Medulla oblongata (tissue), 1 donor: ENCODE data around the gene SUPT7L.
A peak's percentile ranks its signal among the peaks of the same experiment; 100 is the strongest.
"Not testable (repeated sequence)": the region's sequence is repeated elsewhere in the genome, so short reads cannot be mapped to it uniquely, and the experiment has no call there.

Experiments used
- DNase-seq: peaks from one replicate; pipeline ENCODE4 v3.0.0-alpha.2; 2015; ENCODE audit errors: extremely low spot score

SUPT7L gene

DNA sequence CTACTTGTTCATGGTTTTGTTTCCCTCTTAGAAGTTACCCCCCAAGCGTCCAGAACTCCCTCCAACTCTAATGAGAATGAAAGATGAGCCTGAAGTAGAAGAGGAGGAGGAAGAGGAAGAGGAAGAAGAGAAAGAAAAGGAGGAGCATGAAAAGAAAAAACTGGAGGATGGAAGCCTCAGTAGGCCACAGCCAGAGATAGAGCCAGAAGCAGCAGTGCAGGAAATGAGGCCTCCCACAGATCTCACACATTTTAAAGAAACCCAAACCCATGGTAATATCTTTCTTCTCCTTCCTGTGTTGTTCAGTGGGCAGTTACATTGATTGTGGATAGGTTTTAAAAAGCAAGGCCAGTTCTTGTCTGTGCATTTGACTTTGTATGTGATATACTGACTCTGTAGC, 21.6 kb upstream of the SUPT7L start:
- not testable (repeated sequence) for DNase-seq

DNA sequence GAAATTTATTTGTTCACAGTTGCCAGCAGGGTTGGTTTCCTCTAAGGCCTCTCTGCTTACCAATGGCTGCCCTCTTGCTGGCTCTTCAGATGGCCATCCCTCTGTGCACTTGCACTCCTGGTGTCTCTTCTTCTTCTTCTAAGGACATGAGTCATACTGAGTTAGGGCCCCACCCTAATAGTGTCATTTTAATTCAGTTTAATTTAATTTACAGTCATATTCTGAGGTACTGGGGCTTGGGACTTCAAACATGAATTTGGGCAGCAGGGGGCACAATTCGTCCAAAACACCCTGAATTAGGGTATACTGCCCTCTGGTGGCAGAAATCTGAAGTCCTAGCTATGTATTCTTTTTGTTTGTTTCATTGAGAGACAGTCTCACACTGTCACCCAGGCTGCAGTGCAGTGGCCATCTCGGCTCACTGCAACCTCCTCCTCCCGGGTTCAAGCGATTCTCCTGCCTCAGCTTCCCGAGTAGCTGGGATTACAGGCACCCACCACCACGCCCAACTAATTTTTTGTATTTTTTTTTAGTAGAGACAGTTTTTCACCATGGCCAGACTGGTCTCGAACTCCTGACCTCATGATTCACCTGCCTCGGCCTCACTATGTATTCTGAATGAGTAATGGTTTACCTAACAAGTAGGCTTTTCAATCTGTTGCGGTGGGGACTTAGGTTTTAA, 20.1 kb upstream of the SUPT7L start:
- DNase-seq, result peak; percentile 94

DNA sequence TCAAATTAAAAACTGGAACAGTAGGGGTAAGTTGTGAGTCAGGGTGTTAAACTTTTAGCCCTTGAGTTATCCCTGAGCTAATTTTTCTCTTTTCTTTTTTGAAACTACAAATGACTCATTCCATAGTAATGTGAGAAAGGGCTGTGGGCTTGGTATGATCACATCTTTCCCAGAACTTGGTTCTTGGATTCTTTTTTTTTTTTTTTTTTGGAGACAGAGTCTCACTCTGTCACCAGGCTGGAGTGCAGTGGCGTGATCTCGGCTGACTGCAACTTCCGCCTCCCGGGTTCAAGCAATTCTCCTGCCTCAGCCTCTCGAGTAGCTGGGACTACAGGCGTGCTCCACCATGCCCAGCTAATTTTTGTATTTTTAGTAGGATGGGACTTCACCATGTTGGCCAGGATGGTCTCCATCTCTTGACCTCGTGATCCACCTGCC, 18.9 kb upstream of the SUPT7L start:
- not testable (repeated sequence) for DNase-seq

DNA sequence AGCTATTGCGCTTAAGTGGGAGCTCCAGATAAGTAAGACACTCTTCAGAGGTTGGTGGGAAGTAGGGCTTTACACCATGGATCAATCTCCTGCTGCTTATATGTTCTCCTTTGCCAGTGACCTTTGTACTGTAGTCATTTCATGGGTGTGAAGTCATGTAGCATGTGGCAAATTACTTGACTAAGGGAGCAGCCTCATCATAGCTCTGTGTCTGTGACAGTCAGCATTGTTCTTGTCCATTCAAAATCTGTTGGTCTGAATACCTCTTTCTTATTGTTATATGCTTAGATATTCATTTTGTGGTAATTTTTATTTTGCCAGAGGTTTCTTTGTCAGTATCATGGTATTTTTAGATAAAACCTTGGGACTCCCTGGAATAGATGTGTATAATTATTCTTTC, 18.4 kb upstream of the SUPT7L start:
- DNase-seq, result no peak

- DNase-seq, result no peak
These were observed 17.2 kb upstream of the SUPT7L start for GRCh38 chr2:27680571-27680970.

DNA sequence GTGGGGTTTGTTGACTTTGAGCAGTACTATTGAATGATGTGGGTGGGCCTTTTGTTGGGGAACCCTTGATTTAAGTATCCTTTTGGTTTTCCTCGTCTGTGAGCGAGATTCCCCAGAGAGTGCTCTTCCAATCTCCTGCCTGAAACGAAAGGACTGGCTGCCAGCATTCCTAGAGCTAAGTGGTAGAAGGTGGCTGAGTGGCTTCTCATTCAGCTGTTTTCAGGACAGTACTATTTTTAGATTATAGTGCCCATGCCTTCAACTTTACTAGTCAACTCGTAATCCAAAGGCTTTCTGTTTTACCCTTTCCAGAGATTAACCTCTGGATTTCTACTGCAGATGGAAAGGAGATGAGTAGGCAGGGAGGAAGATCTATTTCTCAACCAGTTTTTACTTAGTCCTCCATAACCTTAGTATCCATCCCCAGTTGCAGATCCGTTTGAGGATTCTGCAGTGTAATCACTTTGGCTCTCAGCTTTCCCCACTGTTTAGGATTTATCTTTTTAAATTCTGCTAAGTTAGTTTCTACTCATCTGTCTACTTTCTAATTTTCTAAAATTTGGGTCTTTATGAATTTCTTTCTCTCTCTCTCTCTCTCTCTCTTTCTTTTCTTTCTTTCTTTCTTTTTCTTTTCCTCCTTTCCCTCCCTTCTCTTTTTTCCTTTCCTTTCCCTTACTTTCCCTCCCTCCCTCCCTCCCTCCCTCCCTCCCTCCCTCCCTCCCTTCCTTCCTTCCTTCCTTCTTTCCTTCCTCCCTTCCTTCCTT, 9.5 kb upstream of the SUPT7L start:
- DNase-seq, result no peak

DNA sequence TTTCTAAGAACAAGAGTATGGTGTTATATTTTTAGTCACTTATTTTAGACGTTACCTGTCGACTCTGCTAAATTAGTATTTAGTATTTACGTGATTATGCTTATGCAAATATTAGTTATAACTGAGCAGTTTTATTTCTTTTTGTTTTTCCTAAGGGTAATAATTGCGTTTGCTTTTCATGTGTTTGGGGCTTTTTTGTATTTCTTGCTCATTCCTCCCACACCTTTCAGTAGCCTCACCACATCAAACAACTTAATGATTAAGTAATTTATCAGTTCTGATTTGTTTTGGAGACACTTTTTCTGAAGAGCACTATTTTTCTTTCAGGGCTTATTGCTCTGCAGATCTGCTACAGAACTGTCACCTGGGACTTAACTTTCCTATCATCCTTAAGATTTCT, 7.8 kb upstream of the SUPT7L start:
- no peak for DNase-seq

DNA sequence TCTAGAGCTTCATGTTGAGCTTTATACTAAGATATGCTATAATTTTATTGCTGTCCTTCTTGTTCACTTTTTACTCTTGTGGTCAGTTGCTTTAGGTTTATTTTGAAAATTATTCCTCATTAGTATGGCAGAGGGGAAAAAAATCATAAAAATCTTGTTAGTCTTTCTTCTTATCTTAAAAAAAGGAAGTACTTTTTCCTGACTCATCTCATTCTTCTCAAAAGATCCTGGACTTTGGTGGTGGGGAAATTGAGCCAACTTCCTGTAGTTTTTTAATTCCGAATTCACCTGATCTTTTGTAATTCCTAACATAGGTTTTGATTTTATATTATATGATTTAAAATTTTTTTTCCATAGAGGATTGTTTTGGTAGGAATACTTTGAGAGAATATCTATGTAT, 4.0 kb upstream of the SUPT7L start:
- no peak for DNase-seq

DNA sequence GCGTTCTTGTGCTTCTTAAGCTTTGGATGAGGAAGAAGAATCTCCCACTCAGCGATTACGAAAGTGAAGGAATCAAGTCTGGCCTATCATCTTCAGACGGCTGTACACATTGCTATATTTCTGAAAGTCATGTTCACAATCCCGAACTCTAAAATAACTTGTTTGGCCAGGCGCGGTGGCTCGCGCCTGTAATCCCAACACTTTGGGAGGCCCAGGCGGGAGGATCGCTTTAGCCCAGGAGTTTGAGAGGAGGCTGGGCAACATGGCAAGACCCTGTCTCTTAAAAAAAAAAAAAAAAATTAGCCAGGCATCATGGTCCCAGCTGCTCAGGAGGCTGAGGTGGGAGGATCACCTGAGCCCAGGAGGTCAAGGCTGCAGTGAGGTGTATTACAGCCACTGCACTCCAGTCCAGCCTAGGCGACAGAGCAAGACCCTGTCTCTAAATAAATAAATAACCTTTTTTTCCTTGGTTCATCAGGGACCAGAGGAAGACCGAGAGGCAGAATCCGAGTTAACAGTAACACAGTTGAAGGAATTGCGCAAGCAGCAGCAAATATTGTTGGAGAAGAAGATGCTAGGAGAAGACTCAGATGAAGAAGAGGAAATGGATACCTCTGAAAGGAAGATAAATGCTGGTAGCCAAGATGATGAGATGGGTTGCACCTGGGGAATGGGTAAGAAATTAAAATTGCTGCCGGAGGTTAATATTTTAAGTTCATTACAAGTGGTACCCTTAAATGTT, 1.4 kb upstream of the SUPT7L start:
- DNase-seq, result no peak

DNA sequence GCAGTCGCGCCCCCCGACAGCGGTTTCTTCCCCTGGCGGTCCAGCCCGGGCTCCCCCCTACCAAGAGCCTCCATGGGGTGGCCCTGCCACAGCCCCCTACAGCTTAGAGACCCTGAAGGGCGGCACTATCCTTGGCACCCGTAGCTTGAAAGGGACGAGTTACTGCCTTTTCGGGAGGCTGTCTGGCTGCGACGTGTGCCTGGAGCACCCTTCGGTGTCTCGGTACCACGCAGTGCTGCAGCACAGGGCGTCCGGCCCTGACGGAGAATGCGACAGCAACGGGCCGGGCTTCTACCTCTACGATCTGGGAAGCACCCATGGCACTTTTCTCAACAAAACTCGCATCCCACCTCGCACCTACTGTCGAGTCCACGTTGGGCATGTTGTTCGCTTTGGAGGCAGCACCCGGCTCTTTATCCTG, 750 bp upstream of the SUPT7L start:
- DNase-seq, result no peak

DNA sequence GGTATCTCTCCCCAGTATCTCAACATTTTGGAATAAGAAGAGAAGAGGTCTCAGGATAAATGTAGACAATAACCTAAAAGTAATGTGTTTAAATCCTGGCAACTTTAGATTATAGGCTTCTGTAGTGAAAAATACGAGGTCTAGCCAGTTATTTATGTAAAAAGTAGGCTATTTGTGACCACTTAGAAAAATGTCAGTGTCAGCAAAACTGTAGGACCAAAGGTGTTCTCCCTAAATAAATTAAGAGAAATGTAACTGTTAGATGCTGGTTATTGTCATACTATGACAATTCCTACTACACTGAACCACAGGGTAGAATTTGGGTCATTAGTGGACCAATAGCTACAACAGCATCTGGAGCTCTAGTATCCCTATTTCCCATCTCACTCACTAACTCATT, 2.0 kb downstream of the SUPT7L start:
- no peak for DNase-seq

DNA sequence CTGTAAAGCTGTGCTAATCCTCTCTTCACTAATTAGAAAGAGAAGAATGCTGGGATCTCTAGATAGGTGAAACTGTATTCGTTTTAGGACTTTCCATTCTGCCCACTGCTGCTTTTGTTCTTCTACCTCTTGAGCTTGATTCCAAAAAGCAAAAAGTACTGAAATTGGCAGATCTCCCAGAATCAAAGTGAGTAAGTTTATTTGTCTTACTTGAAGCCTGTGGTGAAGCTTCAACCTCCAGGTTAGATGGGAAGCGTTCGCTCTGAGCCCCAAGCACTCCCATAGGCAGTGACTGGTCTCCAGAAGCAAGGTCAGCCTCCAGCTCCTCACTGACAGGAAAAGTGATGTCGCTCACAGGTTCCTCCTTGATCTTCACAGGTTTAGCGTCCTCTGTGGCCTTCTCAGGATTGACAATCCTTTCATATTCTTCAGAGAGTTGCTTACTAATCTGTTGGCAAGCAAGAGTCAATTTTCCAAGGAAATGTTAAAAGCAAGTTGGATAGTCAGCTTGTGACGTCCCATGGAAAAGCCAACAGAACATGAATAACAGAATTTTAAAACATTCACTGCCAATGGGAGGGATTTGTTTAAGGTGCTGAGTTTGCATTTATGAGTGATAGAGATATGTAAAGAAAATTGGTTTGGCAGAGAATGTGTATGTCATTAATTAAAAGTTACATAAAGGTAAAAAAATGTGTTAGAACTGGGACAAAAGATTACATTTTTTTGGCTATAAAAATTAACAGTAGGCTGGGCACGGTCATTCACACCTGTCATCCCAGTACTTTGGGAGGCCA, 8.1 kb downstream of the SUPT7L start:
- no peak for DNase-seq

DNA sequence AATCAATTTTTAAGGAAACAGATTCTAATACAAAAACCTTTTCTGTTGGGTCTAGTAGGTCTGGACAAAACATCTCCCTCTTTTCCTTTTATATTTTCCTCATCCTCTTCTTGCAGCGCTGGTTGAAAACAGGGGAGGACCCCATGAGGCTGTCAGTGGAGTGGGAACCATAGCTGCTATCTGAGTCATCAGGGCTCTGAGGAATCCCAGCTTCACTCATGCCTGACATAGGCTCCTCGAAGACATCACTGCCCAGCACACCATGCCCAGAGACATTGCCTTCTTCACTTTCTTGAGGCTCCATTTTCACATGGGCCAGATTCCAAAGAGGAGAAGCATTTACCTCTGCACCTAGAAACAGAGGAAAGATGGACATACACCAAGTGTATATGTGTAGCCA, 10.0 kb downstream of the SUPT7L start:
- no peak for DNase-seq

- DNase-seq, result no peak
These were observed 10.6 kb downstream of the SUPT7L start for GRCh38 chr2:27652790-27653189.

DNA sequence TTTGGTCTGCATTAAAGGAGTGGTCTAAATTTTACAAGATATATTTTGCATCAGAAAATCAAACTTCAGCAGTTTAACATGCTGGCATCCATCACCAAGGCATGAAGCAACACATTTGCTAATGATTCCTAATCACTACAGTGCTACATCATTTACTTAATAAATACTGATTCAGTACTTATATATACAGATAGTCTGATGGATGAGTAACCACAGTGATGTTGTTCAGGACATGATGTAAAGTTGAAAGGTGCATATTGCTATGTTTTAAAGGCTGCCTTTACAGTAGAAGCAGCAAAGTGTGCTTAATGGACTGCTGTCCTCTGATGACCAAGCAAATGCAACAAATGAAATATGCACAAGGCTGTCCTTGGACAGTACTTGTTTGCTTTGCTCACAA, 11.1 kb downstream of the SUPT7L start:
- no peak for DNase-seq

DNA sequence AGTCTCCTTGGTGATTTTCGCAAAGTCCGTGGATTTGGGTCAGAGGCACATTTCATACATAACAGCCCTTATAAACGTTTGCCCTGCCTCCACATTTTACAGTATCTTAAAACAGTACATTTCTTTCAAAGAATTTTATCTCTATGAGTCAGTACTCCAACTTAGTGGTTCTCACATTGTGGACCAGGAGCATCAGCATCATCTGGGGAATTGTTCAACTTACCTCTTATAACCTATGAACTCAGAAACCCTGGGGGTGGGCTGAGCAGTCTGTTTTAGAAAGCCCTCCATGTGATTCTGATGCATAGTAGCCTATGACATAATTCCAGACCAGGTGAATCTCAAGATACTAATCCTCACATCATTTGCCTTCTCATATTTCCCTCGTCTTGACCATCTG, 12.4 kb downstream of the SUPT7L start:
- DNase-seq, result no peak

DNA sequence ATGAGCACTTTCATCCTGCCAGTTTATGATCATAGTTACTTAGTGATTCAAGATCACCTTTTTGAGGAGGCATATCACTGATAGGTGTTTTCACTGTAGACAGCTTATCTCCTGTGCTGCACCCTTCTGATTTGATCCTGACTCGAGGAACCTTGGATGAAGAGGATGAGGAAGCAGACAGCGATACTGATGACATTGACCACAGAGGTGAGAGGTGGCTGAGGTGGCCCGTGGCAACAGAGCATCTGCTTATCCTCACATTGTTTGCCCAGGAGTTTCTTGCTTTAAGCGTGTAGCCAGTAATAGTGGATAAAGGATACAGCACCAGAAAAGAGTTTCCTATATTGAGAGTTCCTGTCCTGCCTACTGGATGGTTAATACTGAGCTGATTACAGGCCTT, 15.7 kb downstream of the SUPT7L start:
- DNase-seq, result no peak

DNA sequence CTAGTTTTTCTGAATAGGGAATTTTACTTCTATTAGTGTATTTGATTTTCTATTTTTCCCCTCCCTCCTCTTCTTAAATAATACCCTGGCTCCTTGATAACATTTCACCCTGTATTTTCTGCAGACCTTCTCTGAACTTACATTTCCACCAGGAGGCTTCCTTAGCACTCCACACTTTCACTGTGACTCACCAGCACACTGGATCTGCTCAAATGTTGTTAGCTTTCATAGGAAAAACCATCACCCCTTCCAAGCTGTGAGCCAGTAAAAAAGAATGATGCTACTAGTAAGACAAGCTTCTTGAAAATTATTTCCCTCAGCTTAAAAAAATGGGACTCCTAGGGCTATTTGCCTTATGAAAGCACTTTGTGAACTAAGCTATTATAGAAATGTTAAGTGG, 16.1 kb downstream of the SUPT7L start:
- DNase-seq, result no peak

DNA sequence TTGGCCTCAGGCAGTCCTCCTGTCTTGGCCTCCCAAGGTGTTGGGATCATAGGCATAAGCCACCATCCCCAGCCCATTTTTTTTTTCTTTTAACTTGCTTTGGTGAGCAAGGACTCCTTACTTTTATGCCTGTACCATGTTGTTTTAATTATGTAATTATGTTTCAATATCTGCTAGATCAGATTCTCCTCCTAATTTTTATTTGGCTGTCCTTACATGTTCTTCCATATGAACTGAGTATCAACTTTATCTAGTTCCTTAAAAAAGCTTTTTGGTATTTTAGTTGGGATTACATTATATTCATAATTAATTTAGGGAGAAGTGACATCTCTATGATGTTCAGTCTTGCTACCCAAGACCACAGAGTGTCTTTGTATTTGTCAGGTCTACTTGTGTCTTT, 18.2 kb downstream of the SUPT7L start:
- DNase-seq, result no peak

DNA sequence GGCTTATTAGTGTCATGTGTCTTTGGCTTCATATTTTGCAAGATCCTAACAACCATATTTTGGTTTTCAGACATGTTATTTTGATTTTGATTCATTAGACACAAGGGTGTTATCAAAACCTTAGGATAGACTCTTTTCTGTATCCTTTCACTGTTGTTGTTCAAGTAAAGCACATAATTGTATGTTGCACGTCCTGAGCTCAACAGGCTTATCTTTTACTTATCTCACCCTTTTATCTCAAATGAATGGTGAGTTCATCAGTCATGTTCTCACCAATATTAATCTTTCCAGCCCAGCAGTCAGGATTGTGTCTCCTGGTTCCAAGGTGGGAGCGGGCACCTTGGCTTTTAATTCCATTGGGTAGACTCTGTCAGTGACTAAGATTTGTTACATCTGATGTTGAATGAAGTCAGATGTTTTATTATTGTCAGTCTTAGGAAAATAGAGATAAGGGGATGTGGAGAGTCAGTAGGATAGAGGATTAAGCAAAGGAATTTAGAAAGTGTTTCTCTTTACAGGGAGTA, 22.6 kb downstream of the SUPT7L start:
- DNase-seq, result no peak

DNA sequence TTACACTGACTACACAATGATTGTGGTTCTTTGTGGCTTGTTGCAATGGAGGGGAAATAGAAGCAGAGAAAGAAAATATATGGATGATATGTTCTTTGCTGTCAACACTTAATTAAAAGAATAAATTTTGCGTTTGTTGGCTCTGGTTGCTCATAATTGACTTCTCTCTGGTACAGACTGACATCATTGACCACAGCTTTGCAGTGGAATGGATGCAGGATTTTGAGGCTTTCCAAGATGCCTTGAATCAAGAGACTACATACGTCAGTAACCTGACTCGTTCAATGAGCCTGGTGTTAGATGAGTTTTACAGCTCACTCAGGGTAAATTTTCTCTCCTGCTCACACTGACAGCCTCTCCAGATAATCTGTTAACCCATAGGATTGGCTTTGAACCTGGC, 24.7 kb downstream of the SUPT7L start:
- DNase-seq, result no peak
